PC-9 (cell line): ENCODE results near the gene ARF3.

Experiments
- CTCF ChIP-seq: fragments of 200-600 bp; sonication (generic); conservative IDR thresholded peaks from 2 replicates; pipeline ENCODE4 v1.6.1; 2017; ENCODE audit warnings: mixed run types, antibody characterized with exemption, mild to moderate bottlenecking, moderate library complexity
- EZH2 ChIP-seq: fragments of 200-600 bp; sonication (generic); IDR thresholded peaks from 2 replicates; pipeline ENCODE4 v1.8.0; 2017; ENCODE audit warnings: antibody characterized with exemption, low read depth

- no peak for TF ChIP-seq CTCF
- no peak for TF ChIP-seq EZH2
Measured at GRCh38 chr12:48930475-48930874, 26.8 kb downstream of the ARF3 start.
